GM23338 (cell line): ENCODE data around the gene TIPIN. TPM values are rescaled to one million over a fixed set of nuclear protein-coding genes. Genes with fewer than 3 reads are reported as not detected.

ENCODE experiments used
- ATAC-seq: fragments of 200-7000 bp; cut with Tn5 transposase; 3 replicates; pipeline ENCODE4 v1.9.1; 2020
- DNase-seq: peaks from one replicate; pipeline ENCODE4 v3.0.0-alpha.2; 2015; ENCODE audit warnings: low spot score
- H2AFZ ChIP-seq: fragments of 200-600 bp; sonication (generic); 2 replicates; pipeline ENCODE4 v1.8.0; 2016; ENCODE audit warnings: antibody characterized with exemption, mild to moderate bottlenecking, moderate library complexity
- H3F3A ChIP-seq: fragments of 200-600 bp; sonication (generic); replicated peaks from 2 replicates; pipeline ENCODE4 v1.8.0; 2017; ENCODE audit warnings: antibody characterized with exemption, mixed run types, low read depth
- H3K27ac ChIP-seq: fragments of 200-600 bp; sonication (generic); 2 replicates; pipeline ENCODE4 v1.6.1; 2016; ENCODE audit warnings: low read depth
- H3K27me3 ChIP-seq: fragments of 200-600 bp; sonication (generic); 2 replicates; pipeline ENCODE4 v1.8.0; 2016; ENCODE audit warnings: mild to moderate bottlenecking, mixed run types, moderate library complexity; ENCODE audit not compliant: insufficient read depth
- H3K36me3 ChIP-seq: fragments of 200-600 bp; sonication (generic); 2 replicates; pipeline ENCODE4 v1.8.0; 2016; ENCODE audit warnings: mild to moderate bottlenecking; ENCODE audit not compliant: insufficient read depth
- H3K4me1 ChIP-seq: fragments of 200-600 bp; sonication (generic); 2 replicates; pipeline ENCODE4 v1.8.0; 2016; ENCODE audit warnings: mild to moderate bottlenecking, moderate library complexity; ENCODE audit not compliant: insufficient read depth
- H3K4me2 ChIP-seq: fragments of 200-600 bp; sonication (generic); 2 replicates; pipeline ENCODE4 v1.7.1; 2017; ENCODE audit warnings: mixed run types
- H3K4me3 ChIP-seq: fragments of 200-600 bp; sonication (generic); 2 replicates; pipeline ENCODE4 v1.6.1; 2016; ENCODE audit warnings: mixed run types
- H3K79me2 ChIP-seq: fragments of 200-600 bp; sonication (generic); replicated peaks from 2 replicates; pipeline ENCODE4 v1.8.0; 2017; ENCODE audit warnings: mild to moderate bottlenecking; ENCODE audit not compliant: insufficient read depth
- H3K9me2 ChIP-seq: fragments of 200-600 bp; sonication (generic); 2 replicates; pipeline ENCODE4 v1.8.0; 2017; ENCODE audit not compliant: insufficient read depth
- H4K20me1 ChIP-seq: fragments of 200-600 bp; sonication (generic); replicated peaks from 2 replicates; pipeline ENCODE4 v1.8.0; 2017; ENCODE audit warnings: mild to moderate bottlenecking; ENCODE audit not compliant: insufficient read depth
- H3K27ac Mint-ChIP-seq: 2 replicates; pipeline ENCODE4 v1.8.0; 2020; ENCODE audit warnings: inconsistent platforms, mild to moderate bottlenecking, moderate library complexity, mixed read lengths
- H3K27me3 Mint-ChIP-seq: 3 replicates; pipeline ENCODE4 v1.8.0; 2022; ENCODE audit warnings: low read depth, mild to moderate bottlenecking, moderate library complexity, mixed read lengths, inconsistent platforms; ENCODE audit not compliant: insufficient read depth, poor library complexity
- H3K36me3 Mint-ChIP-seq: 3 replicates; pipeline ENCODE4 v1.8.0; 2021; ENCODE audit warnings: low read depth, mild to moderate bottlenecking, inconsistent platforms, moderate library complexity, mixed read lengths
- H3K4me1 Mint-ChIP-seq: 3 replicates; pipeline ENCODE4 v1.8.0; 2020; ENCODE audit warnings: mild to moderate bottlenecking, inconsistent platforms, mixed read lengths
- H3K4me3 Mint-ChIP-seq: 3 replicates; pipeline ENCODE4 v1.8.0; 2021; ENCODE audit warnings: moderate library complexity, mild to moderate bottlenecking, inconsistent platforms, mixed read lengths
- H3K9me3 Mint-ChIP-seq: 3 replicates; pipeline ENCODE4 v1.8.0; 2020; ENCODE audit warnings: moderate library complexity, mild to moderate bottlenecking, inconsistent platforms, mixed read lengths
- CREB1 ChIP-seq: fragments of 250-450 bp; sonication (Bioruptor Pico); IDR thresholded peaks from 2 replicates; pipeline ENCODE4 v1.5.0; 2020; ENCODE audit warnings: low read depth, mild to moderate bottlenecking, moderate library complexity
- EZH2 ChIP-seq: fragments of 200-600 bp; sonication (generic); IDR thresholded peaks from one replicate; pipeline ENCODE4 v1.8.0; 2017; ENCODE audit warnings: antibody characterized with exemption, mild to moderate bottlenecking, low read depth; ENCODE audit not compliant: unreplicated experiment
- EZH2phosphoT487 ChIP-seq: fragments of 200-600 bp; sonication (generic); IDR thresholded peaks from one replicate; pipeline ENCODE4 v1.8.1; 2018; ENCODE audit warnings: antibody characterized with exemption; ENCODE audit not compliant: unreplicated experiment
- JUNB ChIP-seq: IDR thresholded peaks from one replicate; pipeline ENCODE4 v1.6.1; 2016; ENCODE audit warnings: antibody characterized with exemption; ENCODE audit not compliant: unreplicated experiment
- NANOG ChIP-seq: IDR thresholded peaks from 2 replicates; pipeline ENCODE4 v1.6.1; 2016; ENCODE audit warnings: antibody characterized with exemption, borderline replicate concordance
- POLR2AphosphoS5 ChIP-seq: IDR thresholded peaks from 2 replicates; pipeline ENCODE4 v1.6.1; 2016; ENCODE audit warnings: antibody characterized with exemption, low read depth
- ZNF331 ChIP-seq: fragments of 250-450 bp; sonication (Bioruptor Pico); IDR thresholded peaks from 2 replicates; pipeline ENCODE4 v1.5.0; 2020; ENCODE audit warnings: low read depth, mild to moderate bottlenecking, moderate library complexity
- ZNF462 ChIP-seq: fragments of 250-450 bp; sonication (Bioruptor Pico); IDR thresholded peaks from 2 replicates; pipeline ENCODE4 v1.5.0; 2020; ENCODE audit warnings: mild to moderate bottlenecking, moderate library complexity
- polyA plus RNA-seq: library from polyadenylated mRNA; unstranded; fragments of >200 nt; fragmentation: Nextera tagmentation; extraction: Ambion mirVana; gene quantifications from 2 replicates; pipeline ENCODE4 v1.2.1, GENCODE V29; 2016
- total RNA-seq: library from RNA; depleted of rRNA; stranded (reverse); fragments of >200 nt; shearing (Covaris generic); gene quantifications from 2 replicates; pipeline ENCODE4 v1.2.3, GENCODE V29; 2014

Gene TIPIN
- total and polyA plus RNA-seq, 2 experiments from 2014 or later: 25.3 to 39.1 TPM

GRCh38 chr15:66310786-66311185, 45.7 kb downstream of the TIPIN start (continued):
- TF ChIP-seq ZNF462 (CRISPR knock-in tag) (no peak), EZH2phosphoT487 (no peak), ZNF331 (no peak)

GRCh38 chr15:66309828-66310227, 46.7 kb downstream of the TIPIN start:
- ATAC-seq (no peak), DNase-seq (no peak)
- no peaks in the 10 kb centered on the region for H3K79me2 ChIP-seq
- H4K20me1 ChIP-seq: no peaks in the 10 kb centered on the region
- Mint-ChIP-seq H3K27me3 (no peaks in the 10 kb centered on the region), H3K27ac (no peak overlapping the region), H3K9me3 (no peaks in the 10 kb centered on the region), H3K36me3 (peaks cover 18% of the 10 kb centered on the region), H3K4me3 (no peak overlapping the region), H3K4me1 (peaks cover 8% of the 10 kb centered on the region; the same call in 2 of the 3 replicates)
- H3K9me2 ChIP-seq: no peaks in the 10 kb centered on the region
- H2AFZ ChIP-seq: no peak overlapping the region
- no peaks in the 10 kb centered on the region for H3K27me3 ChIP-seq
- 0 out of 2 replicates have a peak, but pooled peaks cover 5% of the 10 kb centered on the region for H3K4me1 ChIP-seq
- H3K4me3 ChIP-seq: no peak overlapping the region
- no peaks in the 10 kb centered on the region for H3K36me3 ChIP-seq
- H3K27ac ChIP-seq: no peak overlapping the region
- no peak overlapping the region for H3K4me2 ChIP-seq
- no peaks in the 10 kb centered on the region for H3F3A ChIP-seq
- no peak for TF ChIP-seq NANOG
- TF ChIP-seq CREB1 (CRISPR knock-in tag): no peak
- no peak for TF ChIP-seq EZH2
- TF ChIP-seq POLR2AphosphoS5: no peak
- TF ChIP-seq JUNB: no peak
- no peak for TF ChIP-seq ZNF462 (CRISPR knock-in tag)
